Hepatocyte (in vitro differentiated cells): Measurements from ENCODE around the gene ARFGAP2.

Experiments
- CTCF ChIP-seq: fragments of 200-600 bp; sonication (generic); IDR thresholded peaks from 2 replicates; pipeline ENCODE4 v1.5.1; 2016; ENCODE audit warnings: antibody characterized with exemption, mild to moderate bottlenecking; ENCODE audit not compliant: poor library complexity
- EZH2 ChIP-seq: fragments of 200-600 bp; sonication (generic); IDR thresholded peaks from 2 replicates; pipeline ENCODE4 v1.6.1; 2016; ENCODE audit warnings: antibody characterized with exemption, mild to moderate bottlenecking, borderline replicate concordance
- EZH2phosphoT487 ChIP-seq: fragments of 200-600 bp; sonication (generic); IDR thresholded peaks from one replicate; pipeline ENCODE4 v1.6.1; 2018; ENCODE audit warnings: antibody characterized with exemption, mild to moderate bottlenecking, low read depth, moderate library complexity; ENCODE audit not compliant: unreplicated experiment, severe bottlenecking

DNA sequence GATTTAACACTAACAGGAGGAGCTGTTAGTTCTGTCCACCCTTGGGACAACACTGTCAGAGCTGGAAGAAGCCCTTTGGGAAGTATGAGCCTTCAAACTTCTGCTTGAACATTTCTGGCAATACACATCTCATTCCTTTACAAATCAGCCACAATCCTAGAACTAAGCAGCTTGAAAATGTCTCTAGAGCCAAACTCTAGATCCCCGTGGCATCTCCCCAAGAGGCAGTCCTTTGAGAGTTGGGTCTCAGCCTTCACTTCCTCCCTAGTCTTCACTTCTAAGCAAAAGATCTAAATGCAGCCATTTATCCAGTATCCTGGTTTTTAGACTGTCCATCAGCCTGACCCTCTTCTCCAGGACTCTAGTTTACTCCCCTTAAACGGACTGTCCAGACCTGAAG lies 26.9 kb downstream of the ARFGAP2 start:
- TF ChIP-seq EZH2 = no peak
- TF ChIP-seq CTCF = no peak
- no peak for TF ChIP-seq EZH2phosphoT487
